HG02981 (cell line): ENCODE measurements around the gene ROPN1L.
"Not testable (repeated sequence)": the region's sequence is repeated elsewhere in the genome, so short reads cannot be mapped to it uniquely, and the experiment has no call there.

Experiments
- ATAC-seq: cut with Tn5 transposase; IDR thresholded peaks from one replicate; pipeline ENCODE4 v1.9.1; 2021; ENCODE audit warnings: mild to moderate bottlenecking, moderate library complexity; ENCODE audit not compliant: unreplicated experiment

The ROPN1L gene

DNA sequence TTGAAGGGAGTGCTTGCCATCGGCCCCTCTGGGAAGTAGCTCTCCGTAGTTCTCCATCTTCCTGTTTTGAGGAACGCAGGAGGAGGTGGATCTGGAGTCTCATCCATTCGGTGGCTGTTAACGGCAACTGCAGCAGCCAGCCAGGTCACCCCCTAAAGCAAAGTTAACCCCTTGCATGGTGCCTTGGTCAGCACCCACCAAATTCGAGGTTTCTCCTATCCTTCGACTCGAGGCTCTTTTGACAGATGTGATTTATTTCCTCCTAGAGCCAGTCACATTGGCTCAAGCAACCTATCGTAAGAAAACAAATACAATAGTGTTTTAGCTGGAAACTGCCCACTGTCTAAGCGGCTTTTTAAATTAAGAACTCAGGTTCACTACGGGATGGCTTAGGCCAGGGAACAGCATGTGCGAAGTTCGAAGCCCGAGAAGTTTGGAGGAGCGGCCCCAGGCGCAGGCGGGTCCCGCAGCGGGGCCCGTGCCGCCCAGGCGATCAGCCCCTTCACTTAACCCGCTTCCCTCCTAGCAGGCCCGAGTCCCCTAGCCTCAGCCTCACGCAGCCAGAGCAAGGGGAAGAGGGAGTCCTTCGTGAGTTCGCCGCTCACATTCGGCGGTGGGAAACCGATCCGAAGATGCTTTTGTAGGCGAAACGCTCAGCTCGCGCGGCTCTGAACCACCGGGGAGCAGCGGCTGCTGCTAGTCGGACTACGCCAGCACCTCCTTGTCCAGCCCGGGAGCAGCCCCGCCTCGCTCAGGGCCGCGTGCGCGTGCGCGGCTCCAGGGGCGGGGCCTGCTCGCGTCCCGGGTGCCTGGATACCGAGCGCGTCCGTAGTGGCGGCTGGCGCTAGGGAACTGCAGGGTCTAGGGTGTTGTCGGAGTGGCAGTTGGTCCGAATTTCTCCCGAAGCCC, at the start of gene ROPN1L:
Gene ROPN1L (plus strand): TSS at position 797 of the 909 bp plus-strand sequence. CDS start 289 bp downstream, outside the sequence.
- peak; percentile 96 for ATAC-seq

DNA sequence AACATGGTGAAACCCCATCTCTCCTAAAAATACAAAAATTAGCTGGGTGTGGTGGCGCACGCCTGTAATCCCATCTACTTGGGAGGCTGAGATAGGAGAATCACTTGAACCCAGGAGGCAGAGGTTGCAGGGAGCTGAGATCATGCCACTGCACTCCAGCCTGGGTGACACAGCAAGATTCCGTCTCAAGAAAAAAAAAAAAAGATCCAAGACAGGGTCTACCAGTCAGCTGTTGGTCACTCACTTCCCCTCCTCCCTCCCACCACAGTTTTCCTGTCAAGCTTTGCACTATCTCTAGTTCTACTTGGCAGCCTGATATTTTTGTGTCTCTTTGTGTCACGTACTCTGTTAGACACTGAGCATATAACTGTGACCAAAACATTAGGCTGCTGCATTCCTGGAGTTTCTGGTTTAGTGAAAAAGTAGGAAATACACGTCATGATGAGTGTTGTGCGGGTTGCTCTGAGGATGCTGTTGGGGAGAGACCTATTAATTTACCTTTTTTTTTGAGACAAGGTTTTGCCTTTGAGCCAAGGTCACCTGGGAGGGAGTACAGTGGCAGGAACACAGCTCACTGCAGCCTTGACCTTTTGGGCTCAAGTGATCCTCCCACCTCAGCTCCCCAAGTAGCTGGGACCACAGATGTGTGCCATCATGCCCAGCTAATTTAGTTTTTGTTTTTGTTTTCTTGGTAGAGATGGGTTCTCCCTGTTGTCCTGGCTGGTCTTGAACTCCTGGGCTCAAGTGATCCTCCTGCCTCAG, 48.9 kb upstream of the ROPN1L start:
- not testable (repeated sequence) for ATAC-seq

DNA sequence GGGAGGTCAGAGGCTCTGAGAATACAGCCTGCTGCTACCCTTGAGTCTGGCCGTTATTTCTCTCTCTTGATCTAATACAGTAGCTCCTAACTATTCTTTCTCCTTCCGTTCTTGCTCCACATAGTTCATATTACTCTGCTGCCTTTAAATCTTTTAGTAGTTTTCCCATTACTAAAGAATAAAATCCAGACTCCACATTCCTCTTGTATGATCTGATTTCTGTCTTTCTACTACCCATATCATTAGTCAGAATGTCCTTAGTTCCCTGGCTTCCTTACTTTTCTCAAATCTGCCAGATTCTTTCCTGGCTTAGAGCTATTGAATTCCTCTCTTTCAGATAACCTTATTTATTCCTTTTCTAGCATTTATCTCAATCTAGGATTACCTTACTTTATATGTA, 48.2 kb upstream of the ROPN1L start:
- ATAC-seq = no peak

DNA sequence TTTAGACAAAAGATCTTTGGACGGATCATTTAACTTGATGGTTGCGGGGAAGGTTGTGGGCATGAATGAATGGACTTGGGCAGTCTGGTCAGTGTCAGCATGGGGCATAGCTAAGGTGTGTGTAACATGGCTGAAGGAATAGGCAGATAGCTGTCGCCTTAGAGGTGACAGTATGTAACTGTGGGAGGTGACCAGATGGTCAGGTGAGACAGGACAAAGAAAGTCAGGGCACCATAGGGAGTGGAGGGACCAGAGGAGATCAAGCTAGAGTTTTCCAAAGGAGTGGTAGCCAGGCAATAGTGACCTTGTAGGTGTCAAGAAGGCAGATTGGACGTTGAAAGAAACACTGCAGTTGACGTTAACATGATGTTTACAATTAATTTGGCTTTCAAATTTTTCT, 45.1 kb upstream of the ROPN1L start:
- no peak for ATAC-seq

DNA sequence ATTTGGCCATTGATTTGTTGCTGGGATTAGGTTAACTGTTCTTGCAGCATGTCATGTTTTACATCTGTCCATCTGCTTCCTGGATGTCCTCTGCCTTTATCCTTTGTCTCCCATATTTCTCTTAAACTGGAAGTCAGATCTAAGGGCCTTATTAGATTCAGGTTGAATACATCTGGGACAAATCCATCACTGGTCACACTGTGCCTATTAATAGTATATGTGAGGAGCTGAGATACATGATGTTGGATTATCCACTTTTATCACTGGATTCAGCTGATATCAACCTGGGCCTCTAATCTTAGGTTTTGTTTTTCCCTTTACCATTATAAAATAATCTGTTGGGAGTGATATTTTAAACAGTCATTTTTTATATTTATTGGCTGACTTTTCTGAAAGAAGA, 41.8 kb upstream of the ROPN1L start:
- ATAC-seq = no peak

DNA sequence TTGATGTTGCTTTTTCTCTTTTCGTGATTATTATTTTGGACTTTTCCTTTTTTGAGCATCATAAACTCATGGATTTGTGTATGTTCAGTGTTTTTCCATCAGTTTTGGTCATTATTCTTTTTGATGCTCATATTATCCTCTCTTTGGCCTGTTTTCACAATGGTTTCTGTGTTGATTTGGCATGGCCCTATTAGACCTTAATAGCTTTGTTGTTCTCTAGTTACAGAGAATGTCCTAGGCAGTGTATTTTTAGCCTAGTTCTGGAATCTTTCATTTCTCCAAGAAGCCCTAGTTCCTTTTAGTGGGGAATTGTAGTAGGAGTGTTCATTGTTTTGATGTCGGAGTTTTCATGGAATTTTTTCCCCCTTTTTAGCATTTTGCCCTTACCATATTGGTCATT, 41.3 kb upstream of the ROPN1L start:
- ATAC-seq = no peak

DNA sequence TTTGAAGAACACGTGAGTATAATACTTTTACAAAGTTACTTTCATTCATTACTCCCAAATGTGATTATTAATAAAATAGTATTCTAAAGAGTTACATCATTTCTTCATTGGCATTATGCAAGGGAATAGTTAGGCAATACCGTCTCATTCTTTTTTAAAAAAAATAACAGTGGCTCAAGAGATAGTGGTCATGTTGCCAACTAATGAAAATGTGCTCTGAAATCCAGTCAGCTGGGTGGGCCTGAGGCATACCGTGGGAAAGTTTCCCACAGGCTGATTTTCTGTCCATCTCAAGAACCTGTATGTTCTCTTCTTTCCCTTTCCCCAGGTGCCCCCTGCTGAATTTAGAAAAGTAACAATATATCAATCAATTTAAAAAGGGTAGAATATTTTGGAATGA, 40.8 kb upstream of the ROPN1L start:
- no peak for ATAC-seq

DNA sequence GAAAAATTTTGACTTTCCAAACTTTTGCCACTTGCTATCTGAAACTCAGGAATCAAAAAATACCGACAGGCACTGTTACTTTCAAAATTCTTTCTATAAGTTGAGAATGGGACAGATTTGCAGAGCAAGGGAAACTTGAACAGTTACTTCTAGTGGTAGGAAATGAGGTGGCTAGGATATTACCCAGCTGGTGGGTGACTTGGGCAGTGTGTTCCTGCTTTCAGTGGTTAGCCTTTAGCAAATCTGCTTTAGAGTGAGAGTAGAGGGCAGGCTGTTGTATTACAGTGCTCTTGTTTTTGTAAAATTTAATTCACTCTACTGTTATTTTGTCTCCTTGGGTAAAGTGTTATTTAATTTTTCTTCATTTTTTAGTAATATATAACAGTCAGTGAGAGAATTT, 40.2 kb upstream of the ROPN1L start:
- ATAC-seq = peak; percentile 95

DNA sequence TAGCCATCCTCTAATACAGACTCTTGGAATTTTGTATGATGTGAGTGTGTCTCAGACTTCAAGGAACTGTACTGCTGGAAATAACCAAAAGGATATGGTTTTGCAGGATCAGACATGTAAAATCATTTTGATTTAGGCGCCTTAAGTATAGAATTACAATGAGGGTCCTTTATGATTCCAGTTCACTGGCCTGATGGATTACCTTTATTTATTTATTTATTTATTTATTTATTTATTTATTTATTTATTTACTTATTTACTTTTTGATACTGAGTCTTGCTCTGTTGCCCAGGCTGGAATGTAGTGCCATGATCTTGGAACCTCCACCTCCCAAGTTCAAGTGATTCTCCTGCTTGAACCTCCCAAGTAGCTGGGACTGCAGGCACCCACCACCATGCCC, 37.9 kb upstream of the ROPN1L start:
- no peak for ATAC-seq

DNA sequence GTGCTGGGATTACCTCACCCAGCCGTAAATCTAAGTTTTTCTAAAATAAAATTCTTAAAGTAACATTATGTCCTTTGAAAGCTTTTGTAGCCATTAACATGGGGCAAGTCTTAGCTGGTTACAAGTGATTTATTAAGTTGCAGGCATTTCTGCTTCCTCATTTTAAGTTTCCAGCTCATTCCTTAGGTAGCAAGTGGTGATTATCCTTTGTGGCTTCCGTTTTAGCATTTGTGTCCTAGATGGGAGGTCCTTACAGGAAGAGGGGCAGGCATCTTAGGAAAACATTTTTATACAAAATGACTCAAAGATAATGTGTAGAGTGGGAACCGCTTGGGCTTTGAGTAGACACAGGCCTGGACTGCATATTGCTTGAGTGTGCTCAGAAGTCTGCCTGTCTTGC, 35.0 kb upstream of the ROPN1L start:
- no peak for ATAC-seq

DNA sequence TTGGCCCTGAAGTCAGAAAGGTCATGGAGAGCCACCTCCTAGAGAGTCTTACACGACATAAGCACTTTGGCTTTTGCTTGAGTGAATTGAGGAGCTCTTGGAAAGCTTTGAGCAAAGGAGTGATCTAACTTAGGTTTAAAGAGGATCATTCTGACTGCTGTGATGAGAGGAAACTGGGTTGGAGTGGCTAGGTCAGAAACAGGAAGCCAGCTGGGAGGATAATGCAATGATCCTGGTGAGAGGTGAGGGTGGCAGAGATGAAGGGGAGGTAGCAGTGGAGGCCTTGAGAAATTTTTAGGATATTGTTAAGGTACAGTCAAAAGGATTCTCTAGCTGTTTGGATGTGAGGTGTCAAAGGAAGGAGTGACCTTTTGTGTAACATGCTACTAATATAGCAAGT, 32.2 kb upstream of the ROPN1L start:
- no peak for ATAC-seq

DNA sequence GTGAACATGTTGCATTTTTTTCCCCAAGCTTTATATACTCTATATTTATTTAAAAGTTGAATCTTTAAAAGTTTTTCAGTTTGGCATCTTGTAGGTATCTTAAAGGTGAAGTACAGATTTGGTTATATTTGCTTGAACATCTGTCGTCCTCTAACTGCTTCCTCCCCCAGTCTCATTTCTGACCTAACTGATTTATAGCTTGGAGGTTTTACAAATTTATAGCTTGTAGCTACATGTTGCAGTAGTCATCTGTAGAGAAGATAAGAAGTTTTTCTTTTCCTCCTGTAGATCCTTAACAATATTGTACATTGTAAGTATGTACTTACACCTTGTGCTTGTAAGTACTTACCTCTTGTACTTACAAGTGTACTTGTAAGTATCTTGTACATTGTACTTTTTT, 31.0 kb upstream of the ROPN1L start:
- no peak for ATAC-seq

DNA sequence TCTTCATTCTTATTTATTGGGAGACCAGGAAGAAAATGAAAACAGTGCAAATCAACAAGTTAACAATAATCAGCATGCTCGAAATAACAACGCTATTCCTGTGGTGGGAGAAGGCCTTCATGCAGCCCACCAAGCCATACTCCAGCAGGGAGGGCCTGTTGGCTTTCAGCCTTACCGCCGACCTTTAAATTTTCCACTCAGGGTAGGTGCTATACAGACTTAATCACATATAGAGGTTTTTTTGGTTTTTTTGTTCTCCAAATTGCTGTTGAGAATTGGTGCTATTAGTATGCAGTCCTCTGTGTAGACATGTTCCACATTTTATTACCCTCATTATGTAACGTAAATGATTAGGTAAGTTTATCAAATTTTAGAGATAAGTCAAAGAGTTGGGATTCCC, 30.3 kb upstream of the ROPN1L start:
- ATAC-seq = no peak

DNA sequence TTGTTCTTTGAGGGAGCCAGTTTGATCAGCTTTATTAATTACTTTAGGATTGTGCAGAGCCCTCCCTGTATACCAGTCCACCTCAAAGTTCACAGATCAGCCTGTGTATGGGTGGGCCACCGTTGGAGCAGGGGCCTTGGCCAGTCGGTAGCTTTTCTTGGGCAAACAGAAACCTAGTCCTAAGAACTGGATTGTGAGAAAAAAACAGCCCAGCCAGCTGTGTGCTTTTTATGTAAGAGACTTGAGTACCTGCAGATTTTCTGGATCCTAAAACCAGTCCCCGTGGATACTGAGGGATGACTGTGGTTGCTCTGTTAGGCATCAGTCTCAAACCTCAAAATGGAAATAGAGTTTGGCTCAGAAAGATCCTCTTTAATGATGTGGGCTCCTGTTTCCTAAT, 24.8 kb upstream of the ROPN1L start:
- no peak for ATAC-seq

DNA sequence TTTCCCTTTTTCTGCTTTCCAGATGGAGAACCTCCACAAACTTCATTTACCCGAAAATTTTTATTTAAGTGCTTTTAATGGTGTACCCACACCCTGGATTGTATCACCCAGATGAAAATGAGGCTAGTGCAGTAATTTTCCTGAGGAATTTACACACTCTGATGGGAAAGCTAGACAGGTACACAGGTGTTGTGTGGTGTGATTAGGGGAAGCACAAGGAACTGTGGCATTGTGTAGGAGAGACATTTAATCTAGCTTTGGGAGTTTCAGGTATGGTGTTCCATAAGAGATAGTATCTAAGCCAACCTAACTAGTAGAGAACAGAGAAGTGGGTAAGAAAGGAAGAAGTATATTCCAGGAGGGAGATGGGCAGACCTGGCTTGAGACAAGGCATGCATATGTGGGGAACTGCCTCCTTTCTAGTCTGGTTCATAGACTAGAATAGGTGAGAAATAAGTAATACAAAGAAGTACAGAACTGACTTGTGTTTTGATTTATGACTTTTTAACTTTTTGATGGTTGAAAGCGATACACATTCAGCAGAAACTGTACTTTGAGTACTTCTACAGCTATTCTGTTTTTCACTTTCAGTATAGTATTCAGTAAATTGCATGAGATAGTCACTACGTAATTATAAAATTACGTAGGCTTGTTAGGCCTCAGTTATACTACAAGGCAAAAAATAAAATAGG, 22.9 kb upstream of the ROPN1L start:
- peak; percentile 68 for ATAC-seq

DNA sequence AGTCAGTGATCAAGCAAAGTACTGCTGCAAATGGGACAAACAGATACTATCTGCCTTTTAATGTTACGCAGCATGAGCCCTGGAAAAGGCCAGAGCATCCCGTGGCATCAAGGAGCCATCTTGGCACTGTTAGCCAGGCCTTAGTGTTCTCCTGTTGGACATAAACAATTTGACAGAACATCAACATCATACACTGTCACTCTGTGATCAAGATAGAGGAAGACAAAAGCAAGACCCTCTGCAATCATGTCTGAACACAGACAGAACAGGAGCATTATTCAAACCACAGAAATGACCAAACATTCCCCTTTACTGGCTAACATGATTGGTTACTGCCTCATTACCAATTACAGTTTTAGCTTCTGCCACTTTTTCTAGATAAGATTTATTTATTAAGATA, 21.2 kb upstream of the ROPN1L start:
- no peak for ATAC-seq

DNA sequence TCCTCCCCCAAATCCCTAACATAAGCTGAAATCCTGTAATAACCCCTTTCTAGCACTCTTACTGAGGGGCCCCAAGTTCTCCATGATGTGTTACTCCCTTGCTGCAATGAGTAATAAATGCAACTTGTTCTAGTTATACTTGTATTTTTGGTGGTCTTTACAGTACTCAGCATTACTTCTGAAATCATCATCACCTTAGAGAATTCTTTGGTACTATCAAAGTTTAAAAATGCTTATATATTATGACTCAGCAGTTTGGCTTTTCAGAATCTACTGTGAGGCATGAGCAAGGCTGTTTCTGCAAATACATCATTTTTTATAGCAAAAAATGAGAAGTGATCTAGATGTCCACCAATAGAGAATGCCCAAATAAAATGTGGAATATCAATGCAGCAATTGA, 20.7 kb upstream of the ROPN1L start:
- ATAC-seq = no peak

DNA sequence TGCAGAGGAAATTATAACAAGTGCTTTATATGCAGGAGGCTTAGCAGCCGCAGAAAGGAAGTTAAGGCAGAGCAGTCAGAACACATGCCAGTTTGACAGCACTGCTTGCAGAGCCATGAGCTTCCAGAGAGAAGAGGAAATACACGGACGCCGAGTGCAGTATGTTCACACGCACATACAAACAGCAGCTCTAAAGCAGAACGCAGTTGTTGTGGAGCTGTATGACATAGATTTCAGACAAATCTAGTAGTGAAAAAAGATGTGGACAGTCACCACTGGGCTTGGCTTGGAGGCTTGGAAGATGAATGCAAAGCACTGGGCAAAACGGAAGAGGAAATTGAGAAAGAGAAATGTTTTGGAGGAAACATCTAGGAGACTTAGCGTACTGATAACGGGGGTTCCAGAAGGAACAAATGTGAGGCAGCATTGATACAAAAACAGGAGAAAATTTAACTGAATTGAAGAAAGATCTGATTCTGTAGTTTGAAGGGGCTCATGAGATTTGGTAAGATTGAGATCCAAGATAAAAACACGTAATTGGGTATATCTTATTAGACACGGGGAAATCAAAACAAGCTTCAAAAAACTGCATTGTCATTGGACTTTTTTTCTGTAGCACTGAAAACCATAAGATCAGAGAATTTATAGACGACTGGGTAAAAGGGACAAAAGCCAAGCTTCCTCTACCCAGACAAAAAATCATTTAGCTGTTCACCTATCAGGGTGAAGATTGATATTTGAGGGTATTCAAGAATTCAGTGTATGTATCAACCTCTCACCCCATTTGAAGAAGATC, 19.6 kb upstream of the ROPN1L start:
- ATAC-seq = no peak

DNA sequence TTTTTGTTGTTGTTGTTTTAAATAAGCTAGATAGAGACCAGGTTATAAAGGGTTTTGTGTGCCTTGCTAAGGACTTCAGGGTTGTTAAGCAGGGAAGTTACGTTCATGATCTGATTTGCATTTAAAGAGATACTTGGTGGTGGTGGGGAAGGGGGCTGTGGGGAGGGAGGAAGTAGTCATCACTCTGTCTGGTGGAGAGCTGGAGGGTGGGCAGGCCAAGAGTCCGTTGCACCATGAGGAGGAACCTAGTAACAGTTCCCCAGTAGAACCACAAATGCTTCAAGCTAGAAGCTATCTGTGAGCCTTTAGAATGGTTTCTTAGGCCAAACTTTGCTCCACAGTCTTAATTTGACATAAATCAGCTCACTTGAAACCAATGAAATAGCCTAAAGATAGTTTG, 18.7 kb upstream of the ROPN1L start:
- ATAC-seq = no peak

DNA sequence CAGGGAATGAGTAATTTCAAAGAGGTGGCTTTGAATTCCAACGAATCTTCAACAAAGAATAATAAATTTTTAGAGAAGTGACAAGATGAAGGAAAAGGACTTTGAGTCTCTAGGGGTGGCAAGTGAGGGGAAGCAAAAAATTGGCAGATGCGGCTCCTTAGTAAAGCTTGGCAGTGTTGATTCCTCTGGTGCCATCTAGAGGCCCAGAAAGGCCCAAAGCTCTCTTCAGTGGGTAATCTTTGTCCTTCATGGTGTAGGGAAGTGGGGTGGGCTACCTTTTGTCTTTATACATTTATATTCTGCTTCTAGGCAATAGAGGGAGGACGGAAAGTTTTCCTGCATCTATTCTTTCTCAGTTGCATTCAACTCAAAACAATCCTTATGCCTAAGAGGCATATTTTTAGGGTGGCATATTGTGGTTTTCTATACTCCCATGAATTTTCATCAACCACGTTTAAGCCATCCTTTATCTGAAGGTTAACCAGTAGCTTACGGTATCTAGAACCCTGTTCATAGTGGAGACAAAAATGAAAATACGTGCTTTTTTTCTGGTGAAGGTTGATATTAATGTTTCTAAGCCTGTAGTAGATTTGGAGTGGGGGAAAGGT, 17.5 kb upstream of the ROPN1L start:
- ATAC-seq = peak; percentile 49
